GM12892 (cell line): ENCODE data around the gene ZNF581.

Source experiments
- DNase-seq: peaks from one replicate; pipeline ENCODE4 v3.0.0; 2011; ENCODE audit not compliant: insufficient read length
- FAIRE-seq: peaks from 2 replicates; lab custom pipeline; 2011; peaks lifted over from hg19 to GRCh38; lab: Jason Lieb, UNC
- POLR2A ChIP-seq: IDR thresholded peaks from 2 replicates; pipeline ENCODE4 v1.6.1; 2011; ENCODE audit warnings: low read depth, low read length, control low read depth
- POLR2AphosphoS5 ChIP-seq: IDR thresholded peaks from 2 replicates; pipeline ENCODE4 v1.6.1; 2011; ENCODE audit warnings: low read depth, low read length, control low read depth
- TAF1 ChIP-seq: IDR thresholded peaks from 2 replicates; pipeline ENCODE4 v1.6.1; 2011; ENCODE audit warnings: low read depth, mild to moderate bottlenecking, control low read depth, low read length, borderline replicate concordance

The ZNF581 gene

GRCh38 chr19:55645512-55645881 is 2.0 kb downstream of the ZNF581 start:
- TF ChIP-seq POLR2A (no peak), TAF1 (no peak), POLR2AphosphoS5 (no peak)
- no peak for DNase-seq
- no peak for FAIRE-seq

- TF ChIP-seq TAF1 (no peak), POLR2AphosphoS5 (no peak), POLR2A (no peak)
- FAIRE-seq (peak; percentile 27), DNase-seq (no peak)
These were observed 3.7 kb downstream of the ZNF581 start for GRCh38 chr19:55646889-55647731.

GRCh38 chr19:55647732-55648584 is 4.5 kb downstream of the ZNF581 start, which contains the start of gene CCDC106:
Gene CCDC106, plus strand, starts transcription at chr19:55648212. Its CDS starts 835 bp downstream, at chr19:55649047.
- peak; percentile 97 for FAIRE-seq
- TF ChIP-seq TAF1 (no peak), POLR2AphosphoS5 (no peak), POLR2A (no peak)
- no peak for DNase-seq

GRCh38 chr19:55648585-55649267 is 5.3 kb downstream of the ZNF581 start:
- DNase-seq (no peak), FAIRE-seq (no peak)
- TF ChIP-seq POLR2A (peak; percentile 20; the same call in 1 of the 2 replicates), TAF1 (no peak)

- no peak for TF ChIP-seq POLR2AphosphoS5
- DNase-seq: no peak
- peak; percentile 17 for FAIRE-seq
These were observed 6.0 kb downstream of the ZNF581 start for GRCh38 chr19:55649268-55650125.

- TF ChIP-seq POLR2AphosphoS5: no peak
- TF ChIP-seq POLR2A: no peak
- TF ChIP-seq TAF1: no peak
- FAIRE-seq: peak; percentile 44
These were observed 6.7 kb downstream of the ZNF581 start for GRCh38 chr19:55650126-55650557.

GRCh38 chr19:55650602-55651230 is 7.3 kb downstream of the ZNF581 start:
- TF ChIP-seq POLR2A (no peak), POLR2AphosphoS5 (no peak), TAF1 (no peak)
- DNase-seq: no peak
- no peak for FAIRE-seq

More at GRCh38 chr19:55650126-55650557, 6.7 kb downstream of the ZNF581 start:
- no peak for DNase-seq

- FAIRE-seq (no peak), DNase-seq (no peak)
- no peak for TF ChIP-seq TAF1
These were observed 7.8 kb downstream of the ZNF581 start for GRCh38 chr19:55651236-55651635.

- no peak for FAIRE-seq
These were observed 9.1 kb downstream of the ZNF581 start for GRCh38 chr19:55652311-55653128.

More at GRCh38 chr19:55652311-55653128, 9.1 kb downstream of the ZNF581 start:
- DNase-seq: no peak
- no peak for TF ChIP-seq POLR2AphosphoS5
- TF ChIP-seq POLR2A: no peak
- TF ChIP-seq TAF1: no peak
